Choroid plexus epithelial cell (primary cell): Measurements from ENCODE around the gene ULK4.
"Not testable (repeated sequence)": the region's sequence is repeated elsewhere in the genome, so short reads cannot be mapped to it uniquely, and the experiment has no call there.

ENCODE experiments used
- DNase-seq: peaks from one replicate; pipeline ENCODE4 v3.0.0-alpha.2; 2010; ENCODE audit warnings: low read depth
- H3K4me3 ChIP-seq: 2 replicates; pipeline ENCODE4 v1.5.1; 2011; ENCODE audit warnings: low read depth, mild to moderate bottlenecking, control low read depth, low read length, moderate library complexity
- TF ChIP-seq, protein P1 (sequence below): conservative IDR thresholded peaks from 2 replicates; pipeline ENCODE4 v1.5.1; 2011; ENCODE audit warnings: low read depth, mild to moderate bottlenecking, control low read depth, inconsistent platforms, low read length, moderate library complexity

ULK4 gene

DNA sequence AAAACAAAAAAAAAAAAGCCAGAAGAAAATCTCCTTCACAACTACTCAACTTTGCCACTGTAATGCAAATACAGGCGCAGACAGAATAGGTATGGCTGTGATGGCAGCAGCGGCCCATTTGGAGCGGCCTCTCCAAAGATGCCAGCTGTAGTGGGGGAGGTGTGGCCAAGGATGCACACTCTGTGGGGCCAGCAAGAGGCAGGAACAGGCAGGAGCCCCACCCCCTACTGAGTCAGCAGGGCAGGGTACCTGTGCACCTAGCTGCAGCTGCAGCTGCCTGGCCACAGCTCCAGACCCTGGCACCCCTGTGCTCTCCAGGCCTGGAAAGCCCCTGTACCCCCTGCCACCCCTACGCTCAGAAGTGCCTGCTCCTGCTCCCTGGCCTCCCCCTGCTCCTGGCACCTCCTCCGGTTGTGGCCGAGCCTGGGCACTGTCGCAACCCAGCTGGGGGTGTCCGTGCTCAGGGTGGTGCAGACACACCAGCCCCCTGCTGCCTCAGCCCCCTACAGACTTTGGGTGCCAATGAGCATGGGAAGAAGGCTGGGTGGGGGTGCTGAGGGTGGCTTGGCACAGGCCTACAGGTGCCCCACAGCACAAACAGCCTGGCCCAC is 312.7 kb downstream of the ULK4 start:
- no peak overlapping the region for H3K4me3 ChIP-seq
- TF ChIP-seq, protein P1, sequence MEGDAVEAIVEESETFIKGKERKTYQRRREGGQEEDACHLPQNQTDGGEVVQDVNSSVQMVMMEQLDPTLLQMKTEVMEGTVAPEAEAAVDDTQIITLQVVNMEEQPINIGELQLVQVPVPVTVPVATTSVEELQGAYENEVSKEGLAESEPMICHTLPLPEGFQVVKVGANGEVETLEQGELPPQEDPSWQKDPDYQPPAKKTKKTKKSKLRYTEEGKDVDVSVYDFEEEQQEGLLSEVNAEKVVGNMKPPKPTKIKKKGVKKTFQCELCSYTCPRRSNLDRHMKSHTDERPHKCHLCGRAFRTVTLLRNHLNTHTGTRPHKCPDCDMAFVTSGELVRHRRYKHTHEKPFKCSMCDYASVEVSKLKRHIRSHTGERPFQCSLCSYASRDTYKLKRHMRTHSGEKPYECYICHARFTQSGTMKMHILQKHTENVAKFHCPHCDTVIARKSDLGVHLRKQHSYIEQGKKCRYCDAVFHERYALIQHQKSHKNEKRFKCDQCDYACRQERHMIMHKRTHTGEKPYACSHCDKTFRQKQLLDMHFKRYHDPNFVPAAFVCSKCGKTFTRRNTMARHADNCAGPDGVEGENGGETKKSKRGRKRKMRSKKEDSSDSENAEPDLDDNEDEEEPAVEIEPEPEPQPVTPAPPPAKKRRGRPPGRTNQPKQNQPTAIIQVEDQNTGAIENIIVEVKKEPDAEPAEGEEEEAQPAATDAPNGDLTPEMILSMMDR = no peak
- no peak for DNase-seq

DNA sequence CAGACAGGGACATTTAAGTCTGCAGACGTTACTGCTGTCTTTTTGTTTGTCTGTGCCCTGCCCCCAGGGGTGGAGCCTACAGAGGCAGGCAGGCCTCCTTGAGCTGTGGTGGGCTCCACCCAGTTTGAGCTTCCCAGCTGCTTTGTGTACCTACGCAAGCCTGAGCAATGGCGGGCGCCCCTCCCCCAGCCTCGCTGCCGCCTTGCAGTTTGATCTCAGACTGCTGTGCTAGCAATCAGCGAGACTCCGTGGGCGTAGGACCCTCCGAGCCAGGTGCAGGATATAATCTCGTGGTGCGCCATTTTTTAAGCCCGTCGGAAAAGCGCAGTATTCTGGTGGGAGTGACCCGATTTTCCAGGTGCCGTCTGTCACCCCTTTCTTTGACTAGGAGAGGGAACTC is 314.2 kb downstream of the ULK4 start:
- DNase-seq, H3K4me3 ChIP-seq: not testable (repeated sequence)

DNA sequence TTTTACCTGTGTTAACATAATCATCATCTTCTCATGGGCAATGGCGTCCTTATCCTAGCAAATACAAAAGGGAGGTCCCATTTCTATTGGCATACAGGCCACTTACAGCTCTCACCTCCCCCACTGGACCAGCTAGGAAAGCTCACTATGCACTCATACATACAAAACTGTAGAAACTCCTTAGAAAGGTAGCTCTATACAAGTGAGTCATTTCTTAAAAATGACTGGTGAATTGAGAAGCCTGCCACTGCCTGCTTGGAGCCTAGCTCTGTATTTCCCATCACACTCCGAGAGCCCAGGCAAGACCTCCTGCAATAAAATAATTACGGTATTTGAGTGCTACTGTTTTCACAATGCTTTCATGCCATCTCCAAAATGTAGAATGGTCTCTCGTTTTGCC is 321.8 kb downstream of the ULK4 start:
- no peak for DNase-seq
- TF ChIP-seq, protein P1 = no peak
- H3K4me3 ChIP-seq = no peak overlapping the region

DNA sequence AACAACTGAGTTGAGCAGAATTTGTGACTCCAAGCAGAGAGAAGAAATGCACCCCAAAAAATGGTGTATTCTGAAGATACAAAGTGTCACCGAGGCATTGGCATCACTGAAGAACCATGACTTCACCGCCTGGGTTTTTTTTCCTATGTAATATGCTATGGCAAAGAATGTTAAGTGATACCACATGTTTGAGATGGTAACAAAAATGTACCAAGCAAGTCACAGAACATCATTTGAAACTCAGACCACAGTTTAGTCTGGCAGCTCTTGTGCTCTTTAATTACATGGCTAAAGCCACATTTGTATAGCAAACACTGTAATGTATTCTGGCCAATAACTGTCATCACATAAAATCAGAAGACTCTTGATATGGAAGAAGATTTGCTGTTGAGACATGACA is 323.5 kb downstream of the ULK4 start:
- DNase-seq = no peak
- H3K4me3 ChIP-seq = no peak overlapping the region
- TF ChIP-seq, protein P1 = no peak

DNA sequence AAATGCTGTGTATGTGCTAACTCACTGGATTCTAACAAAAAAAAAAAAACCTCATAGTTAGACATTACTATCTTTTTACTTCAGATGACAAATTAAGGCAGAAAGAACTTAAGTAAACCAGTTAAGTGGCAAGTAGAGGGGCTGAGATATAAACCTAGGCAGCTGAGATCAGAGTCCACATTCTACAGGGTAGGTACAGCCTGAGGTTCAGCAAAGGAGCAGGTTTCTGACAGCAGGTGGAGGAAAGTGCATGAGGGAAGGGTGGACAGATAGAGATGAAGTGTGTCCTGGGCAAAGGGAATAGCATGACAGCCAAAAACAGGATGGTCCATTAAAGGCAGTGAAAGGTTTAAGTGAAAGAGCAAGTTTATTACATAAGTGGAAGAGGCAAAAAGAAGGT is 329.2 kb downstream of the ULK4 start:
- no peak overlapping the region for H3K4me3 ChIP-seq
- no peak for DNase-seq
- TF ChIP-seq, protein P1 = no peak

DNA sequence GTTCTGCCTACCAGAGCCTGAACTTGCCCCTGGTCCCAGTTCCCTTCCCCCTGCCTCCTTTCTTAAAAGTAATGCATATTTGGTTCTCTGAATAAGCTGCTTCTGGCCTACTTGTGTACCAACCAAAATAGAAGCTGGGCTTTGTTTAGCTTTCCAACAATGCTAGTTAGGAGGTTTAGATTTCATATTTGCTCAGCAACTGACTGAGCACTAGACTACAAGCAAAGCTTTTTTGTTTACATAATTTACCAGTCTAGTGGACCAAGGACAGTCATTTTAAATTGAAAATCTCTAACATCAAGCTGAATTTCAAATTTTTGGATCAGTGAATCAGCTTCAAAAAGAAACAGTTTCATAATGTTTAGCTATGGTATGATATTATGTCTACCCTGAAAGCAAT is 331.2 kb downstream of the ULK4 start:
- TF ChIP-seq, protein P1 = no peak
- no peak for DNase-seq
- H3K4me3 ChIP-seq = no peak overlapping the region

DNA sequence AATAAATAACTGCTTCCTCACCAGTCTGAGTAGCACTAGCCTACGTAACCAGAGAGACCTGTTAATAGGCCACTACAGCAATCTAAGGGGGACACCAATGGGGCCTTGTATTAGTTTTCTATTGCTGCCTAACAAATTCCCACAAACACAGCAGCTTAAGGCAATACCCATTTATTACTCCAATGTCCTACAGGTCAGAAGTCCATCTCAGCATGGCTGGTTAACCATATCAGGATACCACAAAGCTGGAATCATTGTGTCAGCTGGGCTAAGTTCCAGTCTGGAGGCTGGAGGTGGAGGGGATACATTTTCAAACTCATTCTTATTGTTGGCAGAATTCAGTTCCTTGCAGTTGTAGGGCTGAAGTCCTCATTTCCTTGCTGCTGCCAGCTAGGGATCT is 331.9 kb downstream of the ULK4 start:
- H3K4me3 ChIP-seq = no peak overlapping the region
- TF ChIP-seq, protein P1 = no peak
- DNase-seq = no peak
